Breast epithelium (tissue), 3 donors: ENCODE results near the gene BIRC2.

ENCODE experiments used
- POLR2A ChIP-seq: fragments of 450-650 bp; IDR thresholded peaks from one replicate; pipeline ENCODE4 v1.6.1; 2016; ENCODE audit warnings: antibody characterized with exemption, mild to moderate bottlenecking, moderate library complexity
- TF ChIP-seq, protein P1 (sequence below), 3 donors: fragments of 450-650 bp; IDR thresholded peaks; one replicate each; pipeline ENCODE4 v1.5.1; 2016 to 2017; ENCODE audit warnings: antibody characterized with exemption in 3 of 3, mild to moderate bottlenecking in 3 of 3, moderate library complexity in 3 of 3

- no peak for TF ChIP-seq POLR2A
- TF ChIP-seq, protein P1, sequence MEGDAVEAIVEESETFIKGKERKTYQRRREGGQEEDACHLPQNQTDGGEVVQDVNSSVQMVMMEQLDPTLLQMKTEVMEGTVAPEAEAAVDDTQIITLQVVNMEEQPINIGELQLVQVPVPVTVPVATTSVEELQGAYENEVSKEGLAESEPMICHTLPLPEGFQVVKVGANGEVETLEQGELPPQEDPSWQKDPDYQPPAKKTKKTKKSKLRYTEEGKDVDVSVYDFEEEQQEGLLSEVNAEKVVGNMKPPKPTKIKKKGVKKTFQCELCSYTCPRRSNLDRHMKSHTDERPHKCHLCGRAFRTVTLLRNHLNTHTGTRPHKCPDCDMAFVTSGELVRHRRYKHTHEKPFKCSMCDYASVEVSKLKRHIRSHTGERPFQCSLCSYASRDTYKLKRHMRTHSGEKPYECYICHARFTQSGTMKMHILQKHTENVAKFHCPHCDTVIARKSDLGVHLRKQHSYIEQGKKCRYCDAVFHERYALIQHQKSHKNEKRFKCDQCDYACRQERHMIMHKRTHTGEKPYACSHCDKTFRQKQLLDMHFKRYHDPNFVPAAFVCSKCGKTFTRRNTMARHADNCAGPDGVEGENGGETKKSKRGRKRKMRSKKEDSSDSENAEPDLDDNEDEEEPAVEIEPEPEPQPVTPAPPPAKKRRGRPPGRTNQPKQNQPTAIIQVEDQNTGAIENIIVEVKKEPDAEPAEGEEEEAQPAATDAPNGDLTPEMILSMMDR (IDR thresholded peaks at IDR 0.05): no peak
Measured at GRCh38 chr11:102389253-102389652, 42.2 kb downstream of the BIRC2 start.
